GM18951 (cell line): ENCODE measurements around the gene SLC66A1.
A peak's percentile ranks its signal among the peaks of the same experiment; 100 is the strongest.
"Not testable (repeated sequence)": the region's sequence is repeated elsewhere in the genome, so short reads cannot be mapped to it uniquely, and the experiment has no call there.

ENCODE experiments used
- POLR2A ChIP-seq: IDR thresholded peaks from 4 replicates; pipeline ENCODE4 v1.6.1; 2011; ENCODE audit warnings: mild to moderate bottlenecking; ENCODE audit not compliant: insufficient read length, insufficient read depth; ENCODE audit errors: extremely low read depth
- in situ Hi-C: fragments of 300-500 bp; cut with MboI; formaldehyde crosslinking; loops from one replicate; pipeline ENCODE4 v1.12.0; 2022; ENCODE audit warnings: low sequenced_read_pairs, mixed read lengths, inconsistent platforms; ENCODE audit not compliant: unreplicated experiment

SLC66A1 gene

GRCh38 chr1:19311931-19312781, at the start of gene SLC66A1, which contains the start of gene AKR7A2:
TSS of gene SLC66A1 (plus strand) at chr1:19312326. CDS start at chr1:19317678, 5,352 bp downstream.
TSS of gene AKR7A2 (minus strand) at chr1:19312144. CDS start at chr1:19312124, 20 bp downstream.
- in situ Hi-C loops = no loop called here
- TF ChIP-seq POLR2A = peak; percentile 94

GRCh38 chr1:19262744-19263143, 49.4 kb upstream of the SLC66A1 start:
- in situ Hi-C loops = no loop called here
- no peak for TF ChIP-seq POLR2A

GRCh38 chr1:19268445-19268844, 43.7 kb upstream of the SLC66A1 start:
- in situ Hi-C loops = no loop called here
- TF ChIP-seq POLR2A = no peak

- in situ Hi-C loops = not testable (repeated sequence)
Measured at GRCh38 chr1:19269427-19270342, 42.4 kb upstream of the SLC66A1 start.

GRCh38 chr1:19270343-19270730, 41.8 kb upstream of the SLC66A1 start:
- in situ Hi-C loops = not testable (repeated sequence)

- in situ Hi-C loops = no loop called here
- TF ChIP-seq POLR2A = no peak
Measured at GRCh38 chr1:19272064-19272463, 40.1 kb upstream of the SLC66A1 start.

- no peak for TF ChIP-seq POLR2A
- in situ Hi-C loops = no loop called here
Measured at GRCh38 chr1:19273106-19273843, 38.9 kb upstream of the SLC66A1 start.

- in situ Hi-C loops = not testable (repeated sequence)
Measured at GRCh38 chr1:19273844-19274531, 38.1 kb upstream of the SLC66A1 start.

- in situ Hi-C loops = no loop called here
- no peak for TF ChIP-seq POLR2A
Measured at GRCh38 chr1:19274636-19275035, 37.5 kb upstream of the SLC66A1 start.

- in situ Hi-C loops = no loop called here
- no peak for TF ChIP-seq POLR2A
Measured at GRCh38 chr1:19283891-19284290, 28.2 kb upstream of the SLC66A1 start.

GRCh38 chr1:19284881-19285280, 27.2 kb upstream of the SLC66A1 start:
- in situ Hi-C loops = no loop called here

GRCh38 chr1:19285366-19285765, 26.8 kb upstream of the SLC66A1 start:
- in situ Hi-C loops = not testable (repeated sequence)

More at GRCh38 chr1:19284881-19285280, 27.2 kb upstream of the SLC66A1 start:
- no peak for TF ChIP-seq POLR2A

- in situ Hi-C loops = not testable (repeated sequence)
Measured at GRCh38 chr1:19285807-19286206, 26.3 kb upstream of the SLC66A1 start.
